RWPE1 (cell line): ENCODE measurements around the gene CLIC3.

ENCODE experiments used
- CTCF ChIA-PET: fragments of 350-600 bp; sonication (Branson Sonifier 250); formaldehyde crosslinking; extraction: SDS; loops from one replicate; lab custom pipeline; 2021; lab: Yijun Ruan, JAX
- POLR2A ChIA-PET: fragments of 400-600 bp; formaldehyde crosslinking; extraction: SDS; loops from one replicate; lab custom pipeline; 2020; ENCODE audit warnings: antibody characterized with exemption; ENCODE audit not compliant: low non-redundant PET; lab: Yijun Ruan, JAX
- DNase-seq: peaks from one replicate; pipeline ENCODE4 v3.0.0; 2012; ENCODE audit warnings: low spot score
- H3K27ac ChIP-seq: fragments of 450-650 bp; 2 replicates; pipeline ENCODE4 v1.5.1; 2017
- TF ChIP-seq, protein P1 (sequence below): fragments of 450-650 bp; conservative IDR thresholded peaks from 2 replicates; pipeline ENCODE4 v1.5.1; 2017; ENCODE audit warnings: low read depth, mild to moderate bottlenecking

CLIC3 gene

GRCh38 chr9:136992819-136993369 is 3.5 kb downstream of the CLIC3 start:
- TF ChIP-seq, protein P1, sequence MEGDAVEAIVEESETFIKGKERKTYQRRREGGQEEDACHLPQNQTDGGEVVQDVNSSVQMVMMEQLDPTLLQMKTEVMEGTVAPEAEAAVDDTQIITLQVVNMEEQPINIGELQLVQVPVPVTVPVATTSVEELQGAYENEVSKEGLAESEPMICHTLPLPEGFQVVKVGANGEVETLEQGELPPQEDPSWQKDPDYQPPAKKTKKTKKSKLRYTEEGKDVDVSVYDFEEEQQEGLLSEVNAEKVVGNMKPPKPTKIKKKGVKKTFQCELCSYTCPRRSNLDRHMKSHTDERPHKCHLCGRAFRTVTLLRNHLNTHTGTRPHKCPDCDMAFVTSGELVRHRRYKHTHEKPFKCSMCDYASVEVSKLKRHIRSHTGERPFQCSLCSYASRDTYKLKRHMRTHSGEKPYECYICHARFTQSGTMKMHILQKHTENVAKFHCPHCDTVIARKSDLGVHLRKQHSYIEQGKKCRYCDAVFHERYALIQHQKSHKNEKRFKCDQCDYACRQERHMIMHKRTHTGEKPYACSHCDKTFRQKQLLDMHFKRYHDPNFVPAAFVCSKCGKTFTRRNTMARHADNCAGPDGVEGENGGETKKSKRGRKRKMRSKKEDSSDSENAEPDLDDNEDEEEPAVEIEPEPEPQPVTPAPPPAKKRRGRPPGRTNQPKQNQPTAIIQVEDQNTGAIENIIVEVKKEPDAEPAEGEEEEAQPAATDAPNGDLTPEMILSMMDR, result no peak
- peak overlapping the region; percentile 93 for H3K27ac ChIP-seq
- no peak for DNase-seq
- ChIA-PET POLR2A (interaction anchor here (0.8 to 1.4 kb wide), 5 partner anchors 8 to 47 kb away, joined by 3 to 6 read pairs (median 5); no protein-coding TSS in a partner anchor), CTCF (interaction anchor here (0.6 to 3.0 kb wide), 9 partner anchors 17 to 260 kb away, joined by 3 to 19 read pairs (median 4); partner anchors contain the start of gene ABCA2)

GRCh38 chr9:136991993-136992818 is 4.2 kb downstream of the CLIC3 start, which contains the start of gene PAXX:
PAXX (plus strand) TSS chr9:136992422; CDS start chr9:136992444, 22 bp downstream.
- DNase-seq, result peak; percentile 99
- ChIA-PET POLR2A (interaction anchor here (0.6 to 1.5 kb wide), 10 partner anchors 8 to 419 kb away, joined by 3 to 8 read pairs (median 4); no protein-coding TSS in a partner anchor), CTCF (interaction anchor here (0.6 to 3.0 kb wide), 7 partner anchors 16 to 261 kb away, joined by 3 to 19 read pairs (median 4); partner anchors contain the start of gene ABCA2)
- TF ChIP-seq, protein P1, result no peak
- peak within 1 kb of the TSS; percentile 93 for H3K27ac ChIP-seq

- ChIA-PET POLR2A (no interaction called here), CTCF (interaction anchor here (0.6 to 1.1 kb wide), 2 partner anchors 9 to 188 kb away, joined by 3 read pairs; no protein-coding TSS in a partner anchor)
- TF ChIP-seq, protein P1, result no peak
- DNase-seq, result no peak
- peak overlapping the region; percentile 93 for H3K27ac ChIP-seq
These were observed 6.0 kb downstream of the CLIC3 start for GRCh38 chr9:136990242-136990911.

- no peak for DNase-seq
- POLR2A ChIA-PET, result interaction anchor here (0.6 kb wide), 1 partner anchor 10 kb away, joined by 5 read pairs; no protein-coding TSS in a partner anchor
- CTCF ChIA-PET, result interaction anchor here (0.7 to 1.1 kb wide), 2 partner anchors 19 to 270 kb away, joined by 3 to 4 read pairs; no protein-coding TSS in a partner anchor
- 0 out of 2 replicates have a peak overlapping the region, but pooled peaks have one; percentile 1 for H3K27ac ChIP-seq
- TF ChIP-seq, protein P1, result no peak
These were observed 7.5 kb downstream of the CLIC3 start for GRCh38 chr9:136988872-136989271.

GRCh38 chr9:136985853-136986252 is 10.5 kb downstream of the CLIC3 start:
- DNase-seq, result no peak
- TF ChIP-seq, protein P1, result no peak
- ChIA-PET CTCF (interaction anchor here (0.9 kb wide), 1 partner anchor 50 kb away, joined by 3 read pairs; no protein-coding TSS in a partner anchor), POLR2A (no interaction called here)
- H3K27ac ChIP-seq, result no peak overlapping the region
